HepG2 (cell line): ENCODE data around the gene SECTM1. TPM values are rescaled to one million over a fixed set of nuclear protein-coding genes. Genes with fewer than 3 reads are reported as not detected.
A peak's percentile ranks its signal among the peaks of the same experiment; 100 is the strongest.

Experiments
- AHDC1 ChIP-seq: sonication (generic); formaldehyde crosslinking; IDR thresholded peaks from 2 replicates; pipeline ENCODE4 v1.5.1; 2020; ENCODE audit warnings: mild to moderate bottlenecking, missing genetic modification reagents, borderline replicate concordance
- ATRX ChIP-seq: sonication (generic); formaldehyde crosslinking; IDR thresholded peaks from 2 replicates; pipeline ENCODE4 v1.4.0; 2020; ENCODE audit warnings: missing genetic modification reagents, borderline replicate concordance
- FOSL2 ChIP-seq: sonication (generic); formaldehyde crosslinking; IDR thresholded peaks from 2 replicates; pipeline ENCODE4 v1.4.0; 2020; ENCODE audit warnings: missing genetic modification reagents
- FOXP1 ChIP-seq, 2 experiments: fragments of 450-650 bp in 1 of 2; IDR thresholded peaks; 2 replicates each; pipeline ENCODE4 v1.6.1; 2017 to 2018; ENCODE audit warnings: antibody characterized with exemption in 1 of 2
- MAFG ChIP-seq: sonication (generic); formaldehyde crosslinking; IDR thresholded peaks from 2 replicates; pipeline ENCODE4 v1.5.1; 2020; ENCODE audit warnings: mild to moderate bottlenecking, missing genetic modification reagents
- MED8 ChIP-seq: sonication (generic); formaldehyde crosslinking; IDR thresholded peaks from 2 replicates; pipeline ENCODE4 v1.8.1; 2023; ENCODE audit warnings: mild to moderate bottlenecking, missing genetic modification reagents; ENCODE audit not compliant: insufficient replicate concordance
- MTA1 ChIP-seq: sonication (generic); formaldehyde crosslinking; IDR thresholded peaks from 2 replicates; pipeline ENCODE4 v1.4.0; 2020; ENCODE audit warnings: missing genetic modification reagents, mild to moderate bottlenecking, borderline replicate concordance
- NCOA1 ChIP-seq: sonication (generic); formaldehyde crosslinking; IDR thresholded peaks from 2 replicates; pipeline ENCODE4 v1.9.0; 2021; ENCODE audit warnings: missing genetic modification reagents
- POGZ ChIP-seq: sonication (generic); formaldehyde crosslinking; IDR thresholded peaks from 2 replicates; pipeline ENCODE4 v1.4.0; 2020; ENCODE audit warnings: mild to moderate bottlenecking, missing genetic modification reagents
- RBFOX2 ChIP-seq: fragments of 200-400 bp; formaldehyde crosslinking; IDR thresholded peaks from 2 replicates; pipeline ENCODE4 v1.6.1; 2017; ENCODE audit warnings: low read depth, mild to moderate bottlenecking, low read length
- RXRB ChIP-seq: IDR thresholded peaks from 2 replicates; pipeline ENCODE4 v1.6.1; 2016; ENCODE audit warnings: borderline replicate concordance, missing genetic modification reagents, missing compliant biosample characterization
- SMC3 ChIP-seq: IDR thresholded peaks from 2 replicates; pipeline ENCODE4 v1.6.1; 2011; ENCODE audit warnings: low read length, improper control_type of control experiment
- SP1 ChIP-seq, 2 experiments: fragments of 450-650 bp in 1 of 2; sonication (generic) in 1 of 2; formaldehyde crosslinking in 1 of 2; IDR thresholded peaks; 2 replicates each; pipeline versions ENCODE4 v1.4.0 to v1.6.1; 2016 to 2020; ENCODE audit warnings: missing genetic modification reagents in 1 of 2
- WIZ ChIP-seq: sonication (generic); formaldehyde crosslinking; IDR thresholded peaks from 2 replicates; pipeline ENCODE4 v1.5.1; 2020; ENCODE audit warnings: mild to moderate bottlenecking, missing genetic modification reagents
- ZBTB7A ChIP-seq: sonication (generic); formaldehyde crosslinking; IDR thresholded peaks from 2 replicates; pipeline ENCODE4 v1.8.0; 2022; ENCODE audit warnings: mild to moderate bottlenecking, missing genetic modification reagents
- ZNF281 ChIP-seq: sonication (generic); formaldehyde crosslinking; IDR thresholded peaks from 2 replicates; pipeline ENCODE4 v1.4.0; 2020; ENCODE audit warnings: missing genetic modification reagents, borderline replicate concordance
- ZNF557 ChIP-seq: sonication (generic); formaldehyde crosslinking; IDR thresholded peaks from 2 replicates; pipeline ENCODE4 v1.4.0; 2020; ENCODE audit warnings: missing genetic modification reagents
- ZNF577 ChIP-seq: sonication (generic); formaldehyde crosslinking; IDR thresholded peaks from 2 replicates; pipeline ENCODE4 v1.4.0; 2020; ENCODE audit warnings: mild to moderate bottlenecking, low read depth, missing genetic modification reagents, borderline replicate concordance
- ZNF713 ChIP-seq: sonication (generic); formaldehyde crosslinking; IDR thresholded peaks from 2 replicates; pipeline ENCODE4 v1.4.0; 2020; ENCODE audit warnings: mild to moderate bottlenecking, missing genetic modification reagents
- ZSCAN20 ChIP-seq: sonication (generic); formaldehyde crosslinking; IDR thresholded peaks from 2 replicates; pipeline ENCODE4 v1.4.0; 2020; ENCODE audit warnings: missing genetic modification reagents, mild to moderate bottlenecking, borderline replicate concordance
- ZSCAN9 ChIP-seq: IDR thresholded peaks from 2 replicates; pipeline ENCODE4 v1.6.1; 2016; ENCODE audit warnings: borderline replicate concordance
- polyA plus RNA-seq, 8 experiments: library from polyadenylated mRNA; depleted of rRNA in 3 of 8; stranded (reverse) in 7 of 8; unstranded in 1 of 8; fragments of >200 nt; fragmentation: Illumina TruSeq in 4 of 8; extraction: Trizol in 4 of 8; gene quantifications; 2 replicates each; pipeline versions ENCODE4 v1.2.1 to v1.2.3, GENCODE V29; 2011 to 2016; ENCODE audit warnings: low read depth in 4 of 8, missing spikeins in 1 of 8, mixed read lengths in 1 of 8; ENCODE audit not compliant: insufficient read depth in 1 of 8
- total RNA-seq, 5 experiments: library from RNA; depleted of rRNA; stranded (reverse); fragments of >200 nt; fragmentation: Illumina TruSeq; extraction: Trizol; gene quantifications; 2 replicates each; pipeline ENCODE4 v1.2.3, GENCODE V29; 2016; ENCODE audit warnings: low read depth in 1 of 5

The SECTM1 gene
- total and polyA plus RNA-seq, 2 of the 13 experiments (the other 11 are each of a cell fraction or from before 2014, with no cell fraction given) = 3.5 to 5.3 TPM

GRCh38 chr17:82320140-82320840, 13.3 kb downstream of the SECTM1 start (continued):
- TF ChIP-seq ZSCAN20 (CRISPR knock-in tag) (no peak), FOSL2 (CRISPR knock-in tag) (peak; percentile 21; the same call in 1 of the 2 replicates), ATRX (CRISPR knock-in tag) (no peak), ZSCAN9 (CRISPR knock-in tag) (0 out of 2 replicates have a peak, but pooled peaks have one; percentile 49), ZNF557 (CRISPR knock-in tag) (no peak), WIZ (no peak), ZBTB7A (CRISPR knock-in tag) (peak; percentile 44; the same call in 1 of the 2 replicates), NCOA1 (CRISPR knock-in tag) (no peak), FOXP1 (IDR thresholded peaks at IDR 0.05) (no peak), FOXP1 (CRISPR knock-in tag; IDR thresholded peaks at IDR 0.05) (peak; percentile 30; the same call in 1 of the 2 replicates), MAFG (CRISPR knock-in tag) (no peak), POGZ (0 out of 2 replicates have a peak, but pooled peaks have one; percentile 26), AHDC1 (CRISPR knock-in tag) (0 out of 2 replicates have a peak, but pooled peaks have one; percentile 37), ZNF577 (CRISPR knock-in tag) (no peak), RXRB (CRISPR knock-in tag) (peak; percentile 32; the same call in 1 of the 2 replicates), MTA1 (CRISPR knock-in tag) (peak; percentile 63; the same call in 1 of the 2 replicates), ZNF281 (CRISPR knock-in tag) (no peak), SP1 (IDR thresholded peaks at IDR 0.05) (no peak), SP1 (CRISPR knock-in tag; IDR thresholded peaks at IDR 0.05) (peak; percentile 66), ZNF713 (CRISPR knock-in tag) (no peak), RBFOX2 (peak; percentile 28; the same call in 1 of the 2 replicates), MED8 (CRISPR knock-in tag) (no peak), SMC3 (no peak)
